K562 (cell line): ENCODE results near the gene MBD6. TPM values are rescaled to one million over a fixed set of nuclear protein-coding genes. Genes with fewer than 3 reads are reported as not detected.

Experiments
- ARHGAP35 ChIP-seq: fragments of 450-650 bp; IDR thresholded peaks from 2 replicates; pipeline ENCODE4 v1.6.1; 2018; ENCODE audit not compliant: partially characterized antibody
- BRD4 ChIP-seq: fragments of 200-600 bp; sonication (generic); IDR thresholded peaks from 2 replicates; pipeline ENCODE4 v1.6.1; 2017; ENCODE audit warnings: inconsistent platforms
- ETS1 ChIP-seq: conservative IDR thresholded peaks from 2 replicates; pipeline ENCODE4 v1.6.1; 2011; ENCODE audit warnings: low read depth, mild to moderate bottlenecking, low read length; ENCODE audit not compliant: control insufficient read depth
- MXI1 ChIP-seq: IDR thresholded peaks from 2 replicates; pipeline ENCODE4 v1.6.1; 2011; ENCODE audit warnings: low read depth, mild to moderate bottlenecking, improper control_type of control experiment, low read length
- U2AF1 ChIP-seq: fragments of 200-400 bp; formaldehyde crosslinking; optimal IDR thresholded peaks from 2 replicates; pipeline ENCODE3; 2017; ENCODE audit warnings: mild to moderate bottlenecking, low read depth, low read length, moderate library complexity
- ZNF407 ChIP-seq: fragments of 450-650 bp; IDR thresholded peaks from 2 replicates; pipeline ENCODE4 v1.6.1; 2016; ENCODE audit warnings: low read depth
- polyA plus RNA-seq, 8 experiments: library from polyadenylated mRNA; depleted of rRNA in 4 of 8; stranded (reverse) in 5 of 8; unstranded in 3 of 8; fragments of >200 nt; fragmentation: Nextera tagmentation in 2 of 8; fragmentation: Illumina TruSeq in 1 of 8; extraction: Ambion mirVana in 2 of 8; extraction: Trizol in 1 of 8; gene quantifications; 2 replicates each; pipeline versions ENCODE4 v1.2.1 to v1.2.3, GENCODE V29; 2011 to 2014; ENCODE audit warnings: inconsistent platforms in 1 of 8, missing spikeins in 1 of 8
- total RNA-seq, 7 experiments: library from RNA; depleted of rRNA in 6 of 7; stranded (reverse); fragments of >200 nt in 6 of 7; fragmentation: Illumina TruSeq in 2 of 7; extraction: Trizol in 2 of 7; gene quantifications; 2 replicates each; pipeline versions ENCODE4 v1.2.1 to v1.2.3, GENCODE V29; 2011 to 2021; ENCODE audit warnings: low replicate concordance in 1 of 7
- TF ChIP-seq, protein P1 (sequence below), 3 experiments: IDR thresholded peaks in 2 of 3; conservative IDR thresholded peaks in 1 of 3; 2 replicates each; pipeline ENCODE4 v1.5.1; 2011 to 2012; ENCODE audit warnings: low read length in 3 of 3, mild to moderate bottlenecking in 3 of 3, control low read depth in 2 of 3, improper control_type of control experiment in 1 of 3, inconsistent platforms in 1 of 3, low read depth in 1 of 3, mixed read lengths in 1 of 3, moderate library complexity in 1 of 3; ENCODE audit not compliant: insufficient read depth in 2 of 3
- TF ChIP-seq, protein P2 (sequence below), 3 experiments: fragments of 200-800 bp in 1 of 3; sonication (Bioruptor generic) in 1 of 3; sonication (generic) in 1 of 3; formaldehyde crosslinking in 1 of 3; IDR thresholded peaks; 2 replicates each; pipeline versions ENCODE4 v1.6.1 to v1.8.0; 2016 to 2022; ENCODE audit warnings: mild to moderate bottlenecking in 2 of 3, missing compliant biosample characterization in 2 of 3, missing genetic modification characterization in 2 of 3, missing genetic modification reagents in 1 of 3
- TF ChIP-seq, protein P3 (sequence below): fragments of 200-800 bp; sonication (Bioruptor generic); IDR thresholded peaks from 2 replicates; pipeline ENCODE4 v1.6.1; 2017; ENCODE audit warnings: missing genetic modification characterization, missing compliant biosample characterization

The MBD6 gene
- total and polyA plus RNA-seq, 9 of the 15 experiments (the other 6 are each of a cell fraction or from before 2014, with no cell fraction given): 2.0 to 54.8 (median 3.8) TPM

GRCh38 chr12:57546438-57547287 is 24.0 kb downstream of the MBD6 start, which contains the start of gene DCTN2 (continued):
- TF ChIP-seq, protein P1, sequence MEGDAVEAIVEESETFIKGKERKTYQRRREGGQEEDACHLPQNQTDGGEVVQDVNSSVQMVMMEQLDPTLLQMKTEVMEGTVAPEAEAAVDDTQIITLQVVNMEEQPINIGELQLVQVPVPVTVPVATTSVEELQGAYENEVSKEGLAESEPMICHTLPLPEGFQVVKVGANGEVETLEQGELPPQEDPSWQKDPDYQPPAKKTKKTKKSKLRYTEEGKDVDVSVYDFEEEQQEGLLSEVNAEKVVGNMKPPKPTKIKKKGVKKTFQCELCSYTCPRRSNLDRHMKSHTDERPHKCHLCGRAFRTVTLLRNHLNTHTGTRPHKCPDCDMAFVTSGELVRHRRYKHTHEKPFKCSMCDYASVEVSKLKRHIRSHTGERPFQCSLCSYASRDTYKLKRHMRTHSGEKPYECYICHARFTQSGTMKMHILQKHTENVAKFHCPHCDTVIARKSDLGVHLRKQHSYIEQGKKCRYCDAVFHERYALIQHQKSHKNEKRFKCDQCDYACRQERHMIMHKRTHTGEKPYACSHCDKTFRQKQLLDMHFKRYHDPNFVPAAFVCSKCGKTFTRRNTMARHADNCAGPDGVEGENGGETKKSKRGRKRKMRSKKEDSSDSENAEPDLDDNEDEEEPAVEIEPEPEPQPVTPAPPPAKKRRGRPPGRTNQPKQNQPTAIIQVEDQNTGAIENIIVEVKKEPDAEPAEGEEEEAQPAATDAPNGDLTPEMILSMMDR (IDR thresholded peaks at IDR 0.05 in 2 of 3, conservative IDR thresholded peaks at IDR 0.05 in 1 of 3; ENCODE audit: insufficient read depth in 2 of 3, low read depth in 1 of 3, low read length in 3 of 3): peak in 1 of 3 experiments; percentile 26; a peak in 2 of 6 replicates
- TF ChIP-seq, protein P2, sequence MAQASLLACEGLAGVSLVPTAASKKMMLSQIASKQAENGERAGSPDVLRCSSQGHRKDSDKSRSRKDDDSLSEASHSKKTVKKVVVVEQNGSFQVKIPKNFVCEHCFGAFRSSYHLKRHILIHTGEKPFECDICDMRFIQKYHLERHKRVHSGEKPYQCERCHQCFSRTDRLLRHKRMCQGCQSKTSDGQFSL (CRISPR knock-in tag; IDR thresholded peaks at IDR 0.05): peak; percentile 62; the same call in 1 of the 2 replicates
- TF ChIP-seq, protein P2 (tag; IDR thresholded peaks at IDR 0.05): no peak
- TF ChIP-seq, protein P3, sequence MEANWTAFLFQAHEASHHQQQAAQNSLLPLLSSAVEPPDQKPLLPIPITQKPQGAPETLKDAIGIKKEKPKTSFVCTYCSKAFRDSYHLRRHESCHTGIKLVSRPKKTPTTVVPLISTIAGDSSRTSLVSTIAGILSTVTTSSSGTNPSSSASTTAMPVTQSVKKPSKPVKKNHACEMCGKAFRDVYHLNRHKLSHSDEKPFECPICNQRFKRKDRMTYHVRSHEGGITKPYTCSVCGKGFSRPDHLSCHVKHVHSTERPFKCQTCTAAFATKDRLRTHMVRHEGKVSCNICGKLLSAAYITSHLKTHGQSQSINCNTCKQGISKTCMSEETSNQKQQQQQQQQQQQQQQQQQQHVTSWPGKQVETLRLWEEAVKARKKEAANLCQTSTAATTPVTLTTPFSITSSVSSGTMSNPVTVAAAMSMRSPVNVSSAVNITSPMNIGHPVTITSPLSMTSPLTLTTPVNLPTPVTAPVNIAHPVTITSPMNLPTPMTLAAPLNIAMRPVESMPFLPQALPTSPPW (CRISPR knock-in tag): peak; percentile 13
- no peak; the same call in 1 of the 2 replicates for TF ChIP-seq ETS1
- no peak for TF ChIP-seq ZNF407
- TF ChIP-seq MXI1: peak; percentile 40; the same call in 1 of the 2 replicates
- TF ChIP-seq U2AF1: peak; percentile 18
- TF ChIP-seq BRD4: peak; percentile 50
- peak; percentile 94 for TF ChIP-seq ARHGAP35
